ENCODE data around the gene SLIT3. TPM values are rescaled to one million over a fixed set of nuclear protein-coding genes. Genes with fewer than 3 reads are reported as not detected.

Gene SLIT3
- total RNA-seq, 1 donor from 2014 or later = 56.6 TPM

DNA sequence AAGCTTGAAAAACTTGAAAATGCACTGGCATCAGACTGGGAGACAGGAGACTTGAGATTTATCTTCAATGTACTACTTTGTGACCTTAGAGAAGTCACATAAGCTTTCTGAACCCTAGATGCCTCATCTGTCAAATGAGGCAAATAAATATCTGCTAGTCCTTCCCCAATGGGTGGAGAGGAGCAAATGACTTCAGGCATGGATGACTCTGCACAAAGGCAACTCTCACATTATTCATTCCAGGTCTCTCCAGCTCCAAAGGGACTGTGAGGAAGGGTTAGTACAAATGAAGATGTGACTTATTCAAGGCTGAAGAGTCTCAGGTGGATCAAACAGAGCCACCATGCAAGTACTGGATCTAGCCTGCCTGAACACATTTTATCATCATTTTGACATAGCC, 228.7 kb downstream of the SLIT3 start:
- DNase-seq (ENCODE audit: extremely low spot score, unreplicated experiment) = no peak
- peaks cover 5% of the 10 kb centered on the region for H3K9me3 Mint-ChIP-seq
- H3K27me3 Mint-ChIP-seq = peaks cover 11% of the 10 kb centered on the region
- no peak for TF ChIP-seq CTCF (conservative IDR thresholded peaks at IDR 0.05)
- H3K4me3 Mint-ChIP-seq = no peak overlapping the region
- H3K36me3 Mint-ChIP-seq = no peaks in the 10 kb centered on the region
- no peak overlapping the region for H3K27ac Mint-ChIP-seq
- H3K4me1 Mint-ChIP-seq (ENCODE audit: unreplicated experiment) = peaks cover 52% of the 10 kb centered on the region

DNA sequence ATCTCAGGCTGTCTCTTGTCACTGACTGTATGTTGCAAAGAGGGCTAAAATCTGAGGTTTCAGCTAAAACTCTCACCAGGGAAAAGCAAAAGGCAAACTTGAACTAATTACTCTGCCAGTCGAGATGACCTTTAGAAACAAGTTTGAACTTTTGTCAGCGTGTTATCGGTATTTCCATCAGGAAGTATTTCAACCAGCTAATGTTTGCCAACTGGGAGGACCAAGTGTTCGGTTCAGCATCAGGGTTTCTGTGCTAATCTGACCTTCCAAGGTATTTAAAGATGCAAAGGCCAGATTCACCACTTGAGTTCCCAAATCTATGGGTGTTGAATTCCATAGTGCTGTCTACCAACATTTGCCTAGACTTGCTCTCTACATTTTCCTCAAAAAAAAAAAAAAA, 230.5 kb downstream of the SLIT3 start:
- Mint-ChIP-seq H3K27ac (no peak overlapping the region), H3K4me3 (no peak overlapping the region), H3K9me3 (peaks cover 5% of the 10 kb centered on the region), H3K27me3 (peaks cover 7% of the 10 kb centered on the region), H3K36me3 (no peaks in the 10 kb centered on the region), H3K4me1 (ENCODE audit: unreplicated experiment) (peaks cover 46% of the 10 kb centered on the region)
- DNase-seq (ENCODE audit: extremely low spot score, unreplicated experiment) = no peak
- TF ChIP-seq CTCF (conservative IDR thresholded peaks at IDR 0.05) = no peak

GRCh38 chr5:169067751-169068173, 233.2 kb downstream of the SLIT3 start:
- no peak for DNase-seq (ENCODE audit: extremely low spot score, unreplicated experiment)
- Mint-ChIP-seq H3K9me3 (peaks cover 5% of the 10 kb centered on the region), H3K27me3 (peaks cover 3% of the 10 kb centered on the region), H3K4me3 (no peak overlapping the region), H3K27ac (no peak overlapping the region), H3K36me3 (no peaks in the 10 kb centered on the region), H3K4me1 (ENCODE audit: unreplicated experiment) (peaks cover 56% of the 10 kb centered on the region)
- no peak for TF ChIP-seq CTCF (conservative IDR thresholded peaks at IDR 0.05)

DNA sequence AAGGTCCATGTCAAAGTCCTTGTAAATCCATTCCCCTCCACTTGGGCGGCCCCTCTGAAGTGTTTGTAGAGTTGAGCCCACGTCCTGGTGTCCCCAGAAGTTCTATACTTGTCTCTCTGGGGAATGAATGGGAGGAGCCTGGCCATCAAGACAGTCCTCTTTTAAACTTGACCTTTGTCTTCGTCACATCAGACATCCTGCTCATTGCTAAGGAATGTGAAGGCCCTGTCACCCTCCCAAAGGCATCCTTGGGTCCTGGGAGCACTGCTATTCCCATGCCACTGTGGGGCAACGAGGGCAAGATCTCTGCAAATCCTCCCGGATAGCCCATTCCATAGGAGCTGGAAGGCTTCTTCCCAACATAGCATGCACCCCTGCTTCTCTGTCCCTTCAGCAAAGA, 235.5 kb downstream of the SLIT3 start:
- Mint-ChIP-seq H3K27ac (no peak overlapping the region), H3K4me3 (no peak overlapping the region), H3K36me3 (no peaks in the 10 kb centered on the region), H3K9me3 (no peaks in the 10 kb centered on the region), H3K4me1 (ENCODE audit: unreplicated experiment) (peaks cover 54% of the 10 kb centered on the region), H3K27me3 (peaks cover 12% of the 10 kb centered on the region)
- DNase-seq (ENCODE audit: extremely low spot score, unreplicated experiment) = no peak
- TF ChIP-seq CTCF (conservative IDR thresholded peaks at IDR 0.05) = no peak

DNA sequence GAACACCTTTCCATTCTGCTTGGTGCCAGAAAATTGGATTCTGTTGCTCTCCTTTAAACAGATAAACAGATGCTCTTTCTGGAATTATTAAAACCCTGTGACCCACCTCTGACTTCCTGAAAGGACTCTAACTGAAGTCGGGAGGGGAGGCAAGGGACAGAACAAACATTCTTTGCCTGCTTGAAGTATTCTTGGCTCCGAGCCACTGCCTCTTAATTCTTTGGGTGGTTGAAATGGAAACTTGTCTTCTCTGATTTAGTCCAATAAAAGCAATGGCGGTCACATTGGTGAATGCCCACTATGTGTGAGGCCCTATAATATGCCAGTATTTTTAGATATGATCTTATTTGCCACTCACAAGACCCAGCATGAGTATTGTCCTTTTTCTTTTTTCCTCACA, 236.8 kb downstream of the SLIT3 start:
- DNase-seq (ENCODE audit: extremely low spot score, unreplicated experiment) = no peak
- peaks cover 41% of the 10 kb centered on the region for H3K4me1 Mint-ChIP-seq (ENCODE audit: unreplicated experiment)
- no peak overlapping the region for H3K4me3 Mint-ChIP-seq
- no peak overlapping the region for H3K27ac Mint-ChIP-seq
- peaks cover 11% of the 10 kb centered on the region for H3K27me3 Mint-ChIP-seq
- no peaks in the 10 kb centered on the region for H3K36me3 Mint-ChIP-seq
- TF ChIP-seq CTCF (conservative IDR thresholded peaks at IDR 0.05) = no peak
- H3K9me3 Mint-ChIP-seq = no peaks in the 10 kb centered on the region
